ENCODE measurements around the gene TELO2.
"Not testable (repeated sequence)": the region's sequence is repeated elsewhere in the genome, so short reads cannot be mapped to it uniquely, and the experiment has no call there.

Gene TELO2

DNA sequence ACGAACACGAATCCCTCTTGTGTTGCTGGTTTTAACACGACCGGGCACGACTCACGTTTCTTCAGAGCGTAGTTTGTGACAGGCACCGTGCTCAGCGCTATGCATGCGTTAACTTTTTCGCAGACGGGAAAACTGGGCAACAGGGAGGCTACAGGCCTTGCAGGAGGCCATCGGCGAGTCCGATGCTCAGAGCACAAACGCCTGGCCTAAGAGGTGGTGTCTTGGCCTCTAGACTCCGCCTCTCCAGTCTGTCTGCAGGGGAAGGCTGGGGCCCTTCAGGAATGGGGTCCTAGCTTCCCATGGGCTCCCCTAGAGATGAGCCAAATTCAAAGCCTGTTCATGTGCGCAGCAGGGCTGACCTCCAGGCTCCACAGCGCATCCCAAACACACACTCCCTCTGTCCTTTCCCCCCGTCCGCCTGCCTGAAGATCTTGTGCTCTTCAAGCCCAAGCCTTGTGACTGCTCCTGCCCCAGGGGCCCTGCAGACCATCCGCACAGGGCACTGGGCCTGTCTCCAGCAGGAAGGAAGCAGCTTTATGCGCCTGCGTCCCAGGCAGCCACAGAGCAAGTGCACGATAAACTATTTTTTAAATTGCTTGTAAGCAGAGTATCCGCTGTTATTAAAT is 21.5 kb upstream of the TELO2 start:
- DNase-seq: no peak
- in situ Hi-C loops (cut with HindIII; ENCODE audit: low pct_ligation_motif_present, low pct_unique_long_range_greater_than_20kb, low sequenced_read_pairs): no loop called here

DNA sequence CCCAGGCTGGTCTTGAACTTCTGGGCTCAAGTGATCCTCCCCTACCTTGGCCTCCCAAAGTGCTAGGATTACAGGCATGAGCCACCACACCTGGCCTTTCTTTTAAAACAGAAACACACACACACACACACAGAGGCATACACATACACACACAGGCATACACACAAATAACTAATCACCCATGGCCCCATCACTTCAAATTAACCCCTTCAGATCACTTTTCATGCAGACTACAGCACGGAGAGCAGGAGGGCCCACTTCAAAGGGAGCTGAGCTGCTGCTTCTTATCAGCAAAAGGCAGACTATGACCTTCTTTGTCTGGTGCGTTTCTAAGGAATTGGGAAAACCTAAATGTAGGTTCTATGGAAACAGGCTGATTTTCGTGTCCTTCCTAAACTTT is 20.2 kb upstream of the TELO2 start:
- in situ Hi-C loops (cut with HindIII; ENCODE audit: low pct_ligation_motif_present, low pct_unique_long_range_greater_than_20kb, low sequenced_read_pairs): no loop called here
- no peak for DNase-seq

DNA sequence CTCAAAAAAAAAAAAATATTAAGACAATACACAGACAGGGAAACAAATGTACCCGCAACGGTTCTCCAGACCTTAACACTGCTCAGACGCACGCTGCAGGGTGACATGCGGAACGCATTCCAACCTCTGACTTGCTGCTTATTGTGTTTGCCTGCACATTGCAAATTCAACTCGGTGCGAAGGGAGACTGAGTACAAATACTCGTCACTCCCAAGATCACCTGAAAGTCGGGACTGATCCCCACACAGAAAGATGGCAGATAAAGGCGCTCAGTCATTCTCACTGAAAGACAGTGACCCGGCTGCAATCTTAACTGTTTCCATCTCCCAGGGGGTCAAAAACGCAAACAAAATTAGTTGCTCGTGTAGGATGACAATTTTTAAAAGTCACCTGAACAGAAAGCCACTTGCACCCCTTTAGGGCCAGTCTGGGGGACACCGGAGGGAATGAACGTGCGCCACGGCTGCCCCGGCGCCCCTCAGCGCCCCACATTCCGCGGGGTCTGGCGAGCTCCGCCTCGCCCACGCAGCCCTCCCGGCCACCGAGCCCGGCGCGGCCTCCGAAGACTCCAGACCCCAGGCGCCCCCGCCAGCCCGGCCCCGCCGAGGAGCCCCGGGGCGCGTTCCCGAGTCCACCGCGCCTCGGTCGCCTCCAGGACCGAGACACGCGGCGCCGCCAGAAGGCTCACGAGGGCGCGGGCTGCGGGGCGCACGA is 18.9 kb upstream of the TELO2 start:
- no peak for DNase-seq
- in situ Hi-C loops (cut with HindIII; ENCODE audit: low pct_ligation_motif_present, low pct_unique_long_range_greater_than_20kb, low sequenced_read_pairs): no loop called here

DNA sequence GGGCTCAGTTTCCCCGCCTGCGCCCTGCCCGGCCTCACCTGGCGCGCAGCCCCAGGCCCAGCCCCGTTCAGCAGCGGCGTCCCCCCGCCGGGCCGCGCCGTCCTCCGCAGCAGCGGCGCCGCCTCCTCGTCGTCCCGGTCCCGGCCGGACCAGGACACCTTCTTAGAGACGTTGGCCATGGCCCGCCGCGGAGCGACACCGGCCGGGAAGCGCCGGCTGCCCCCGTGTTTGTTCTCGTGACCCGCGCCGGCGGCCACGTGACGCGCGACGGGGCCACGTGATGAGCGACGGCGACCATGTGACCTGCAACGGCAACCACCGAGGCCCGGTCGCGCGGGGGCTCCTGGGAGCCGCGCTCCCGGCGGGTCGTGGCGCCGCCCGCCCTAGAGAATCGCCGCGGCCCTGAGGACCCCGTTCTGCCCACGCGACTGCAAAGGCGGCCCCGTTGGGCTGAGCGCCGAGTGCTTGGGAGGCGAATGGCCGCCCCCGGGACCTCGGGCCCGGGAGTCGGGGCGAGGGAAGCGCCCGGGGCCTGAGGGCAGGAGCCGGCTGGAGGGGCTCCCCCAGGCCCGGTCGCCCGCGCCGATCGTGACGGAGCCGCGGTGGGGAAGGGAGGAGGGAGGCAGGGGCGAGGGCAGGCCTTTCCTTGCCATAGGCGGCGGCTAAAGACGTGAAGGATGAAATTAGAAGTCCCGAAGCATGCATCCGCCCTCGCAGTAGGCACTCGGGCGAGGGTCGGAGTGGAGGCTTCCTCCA is 18.2 kb upstream of the TELO2 start, which contains the start of gene CLCN7:
Gene CLCN7 (minus strand): TSS at position 233 of the 756 bp plus-strand sequence. CDS start 54 bp downstream, at position 179.
- peak; percentile 78 for DNase-seq
- in situ Hi-C loops (cut with HindIII; ENCODE audit: low pct_ligation_motif_present, low pct_unique_long_range_greater_than_20kb, low sequenced_read_pairs): no loop called here

DNA sequence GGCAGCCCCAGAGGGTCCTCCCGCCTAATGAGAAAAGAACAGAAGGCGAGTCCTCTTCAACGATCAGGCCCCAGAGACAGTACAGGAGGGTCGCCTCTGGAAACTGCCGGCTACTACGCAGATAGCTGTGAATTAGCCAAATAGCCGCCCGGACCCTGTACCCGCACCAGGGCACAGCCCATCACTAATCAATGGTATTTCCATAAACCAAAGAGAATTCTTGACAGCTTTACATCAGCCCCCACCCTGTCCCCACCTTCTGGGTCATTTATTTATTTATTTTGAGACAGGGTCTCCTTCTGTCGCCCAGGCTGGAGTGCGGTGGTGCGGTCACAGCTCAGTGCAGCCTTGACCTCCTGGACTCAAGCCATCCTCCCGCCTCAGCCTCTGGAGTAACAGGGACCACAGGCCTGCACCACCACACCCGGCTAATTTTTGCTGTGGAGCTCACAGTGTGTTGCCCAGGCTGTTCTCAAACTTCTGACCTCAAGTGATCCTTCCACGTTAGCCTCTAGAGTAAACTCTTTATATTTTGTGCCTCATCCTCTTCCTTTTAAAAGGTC is 17.5 kb upstream of the TELO2 start:
- no peak for DNase-seq
- in situ Hi-C loops (cut with HindIII; ENCODE audit: low pct_ligation_motif_present, low pct_unique_long_range_greater_than_20kb, low sequenced_read_pairs): no loop called here

DNA sequence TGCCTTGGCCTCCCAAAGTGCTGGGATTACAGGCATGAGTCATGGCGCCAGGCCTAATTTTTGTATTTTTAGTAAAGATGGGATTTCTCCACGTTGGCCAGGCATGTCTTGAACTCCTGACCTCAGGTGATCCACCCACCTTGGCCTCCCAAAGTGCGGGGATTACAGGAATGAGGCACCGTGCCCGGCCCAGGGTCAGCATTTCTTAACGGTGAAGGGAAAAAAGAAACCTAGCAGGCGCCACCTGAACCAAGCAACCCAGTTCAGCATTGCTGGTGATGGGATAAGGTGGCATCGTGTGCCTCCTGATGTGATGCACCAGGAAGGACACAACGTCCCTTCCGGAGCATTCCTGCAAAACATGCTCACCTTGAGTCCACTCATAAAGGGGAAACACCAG is 16.1 kb upstream of the TELO2 start:
- DNase-seq: no peak
- in situ Hi-C loops (cut with HindIII; ENCODE audit: low pct_ligation_motif_present, low pct_unique_long_range_greater_than_20kb, low sequenced_read_pairs): no loop called here

DNA sequence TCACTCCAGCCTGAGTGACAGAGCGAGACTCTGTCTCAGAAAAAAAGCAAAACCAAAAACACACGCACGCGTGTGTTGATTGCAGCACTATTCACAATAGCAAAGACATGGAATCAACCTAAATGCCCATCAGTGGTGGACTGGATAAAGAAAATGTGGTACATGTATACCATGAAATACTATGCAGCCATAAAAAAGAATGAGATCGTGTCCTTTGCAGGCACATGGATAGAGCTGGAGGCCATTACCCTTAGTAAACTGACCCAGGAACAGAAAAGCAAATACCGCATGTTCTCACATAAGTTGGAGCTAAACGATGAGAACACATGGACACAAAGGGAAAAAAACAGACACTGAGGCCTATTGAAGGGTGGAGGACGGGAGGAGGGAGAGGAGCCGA is 14.2 kb upstream of the TELO2 start:
- in situ Hi-C loops (cut with HindIII; ENCODE audit: low pct_ligation_motif_present, low pct_unique_long_range_greater_than_20kb, low sequenced_read_pairs); DNase-seq: not testable (repeated sequence)

DNA sequence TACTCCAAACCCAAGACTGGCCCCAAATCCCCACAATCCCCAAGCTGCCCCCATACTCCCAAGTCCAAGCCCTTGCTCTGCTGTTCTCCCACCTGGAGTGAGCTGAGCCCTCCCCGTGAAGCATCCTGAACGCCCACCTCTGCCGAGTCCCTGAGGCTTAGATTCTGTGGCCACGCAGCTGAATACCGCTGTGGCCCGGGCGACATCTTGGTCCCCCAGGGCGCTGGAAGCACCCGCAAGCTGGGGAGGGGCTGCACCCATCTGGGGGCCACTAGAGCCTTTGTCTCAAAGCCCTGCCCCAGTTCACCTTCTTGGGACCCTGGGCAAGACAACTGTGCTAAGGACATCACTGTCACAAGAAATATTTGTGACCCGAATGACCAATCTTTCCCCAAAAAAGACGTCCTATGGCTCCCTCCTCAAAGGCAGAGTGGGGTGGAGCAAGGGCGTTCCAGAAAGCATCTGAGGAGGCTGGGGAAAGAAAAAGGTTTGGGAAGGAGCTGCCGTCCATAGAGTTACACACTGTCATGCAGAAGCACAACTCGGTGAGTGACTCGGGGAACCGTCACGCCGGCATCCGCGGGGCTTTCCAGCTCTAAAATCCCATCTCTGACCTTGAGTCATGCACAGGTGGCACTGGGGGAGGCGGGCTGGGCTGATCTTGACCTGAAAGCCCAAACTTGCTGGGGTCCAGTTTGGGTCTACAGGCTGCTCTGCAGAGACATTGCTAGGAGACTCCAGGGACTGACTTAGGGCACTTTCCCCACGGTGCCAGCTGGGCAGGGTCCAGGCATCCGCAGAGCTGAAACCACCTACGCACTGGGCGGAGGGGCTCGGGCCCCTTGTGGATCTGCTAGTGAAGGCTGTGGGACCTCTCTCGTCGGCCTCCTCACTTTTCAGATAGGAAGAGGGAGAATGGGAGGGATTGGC is 11.0 kb upstream of the TELO2 start:
- DNase-seq: peak; percentile 79
- in situ Hi-C loops (cut with HindIII; ENCODE audit: low pct_ligation_motif_present, low pct_unique_long_range_greater_than_20kb, low sequenced_read_pairs): loop anchor here (10.0 kb wide), 1 partner anchor 47 kb away; the partner anchor contains the start of gene PERCC1

DNA sequence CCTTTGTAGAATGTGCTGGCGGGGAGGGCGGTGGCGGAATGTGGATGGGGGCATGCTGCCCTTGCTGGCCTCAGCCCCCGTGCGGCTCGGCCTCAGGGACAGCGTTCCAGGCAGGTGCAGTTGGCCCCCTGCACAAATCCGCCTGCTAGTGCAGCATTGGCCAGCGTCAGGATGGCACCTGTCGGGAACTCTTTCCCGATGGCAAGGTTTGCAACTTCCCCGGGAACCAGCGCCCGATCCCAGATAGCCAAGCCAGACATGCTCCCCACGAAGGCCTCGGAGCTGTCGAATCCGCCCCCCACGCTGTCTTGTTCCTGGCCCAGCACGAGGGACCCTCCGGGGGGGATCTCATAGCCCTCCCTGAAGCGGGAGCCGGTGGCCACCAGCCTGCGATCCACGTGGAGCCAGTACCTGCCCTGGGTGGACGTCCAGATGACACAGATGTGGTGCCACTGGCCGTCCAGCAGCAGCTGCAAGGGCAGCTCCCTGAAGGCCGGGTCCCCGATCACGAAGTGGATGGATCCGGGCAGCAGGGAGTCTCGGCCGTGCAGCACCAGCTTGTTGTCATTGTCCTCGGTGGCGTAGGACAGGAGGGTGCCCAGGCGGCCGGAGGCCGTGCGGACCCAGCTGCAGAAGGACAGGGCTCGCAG is 7.2 kb upstream of the TELO2 start:
- no peak for DNase-seq
- in situ Hi-C loops (cut with HindIII; ENCODE audit: low pct_ligation_motif_present, low pct_unique_long_range_greater_than_20kb, low sequenced_read_pairs): loop anchor here (10.0 kb wide), 1 partner anchor 51 kb away; the partner anchor contains the start of gene PERCC1

DNA sequence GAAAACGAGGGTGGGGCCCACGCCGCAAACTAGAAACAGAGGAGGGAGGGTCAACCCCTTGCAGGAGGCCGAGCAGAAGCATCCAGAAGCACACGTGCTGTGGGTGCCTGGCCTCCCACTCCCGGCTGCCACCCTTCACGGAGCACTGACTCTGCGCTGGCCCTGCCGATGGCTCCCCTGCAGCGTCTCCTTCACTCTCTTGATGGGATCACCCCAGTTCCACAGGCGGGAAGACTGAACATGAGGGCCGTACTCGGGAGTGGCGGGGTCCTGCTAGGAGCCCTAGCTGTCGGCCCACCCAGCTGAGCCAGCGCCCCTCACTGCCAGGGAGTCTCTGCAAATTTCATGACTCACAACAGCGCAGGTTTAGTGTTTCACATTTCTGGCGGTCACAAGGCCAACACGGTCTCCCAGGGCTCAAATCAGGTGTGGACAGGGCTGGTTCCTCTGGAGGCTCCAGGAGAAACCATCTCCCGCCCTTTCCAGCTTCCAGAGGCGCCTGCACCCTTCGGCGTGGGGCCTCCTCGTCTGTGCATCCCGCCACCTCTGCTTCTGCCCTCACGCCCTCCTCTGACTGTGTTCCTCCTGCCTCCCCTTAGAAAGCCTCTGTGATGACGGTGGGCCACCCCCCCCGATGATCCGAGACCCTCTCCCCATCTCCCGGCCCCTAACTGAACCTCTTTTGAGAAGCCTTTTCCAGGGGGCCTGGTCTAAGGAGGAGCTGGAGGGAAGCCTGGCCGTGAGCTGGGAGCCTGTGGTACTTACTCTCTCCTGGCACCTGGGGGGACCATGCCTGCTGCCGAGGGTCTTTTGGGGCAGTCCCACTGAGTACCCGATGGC is 6.4 kb upstream of the TELO2 start:
- in situ Hi-C loops (cut with HindIII; ENCODE audit: low pct_ligation_motif_present, low pct_unique_long_range_greater_than_20kb, low sequenced_read_pairs): loop anchor here (10.0 kb wide), 1 partner anchor 52 kb away; the partner anchor contains the start of gene PERCC1
- no peak for DNase-seq

DNA sequence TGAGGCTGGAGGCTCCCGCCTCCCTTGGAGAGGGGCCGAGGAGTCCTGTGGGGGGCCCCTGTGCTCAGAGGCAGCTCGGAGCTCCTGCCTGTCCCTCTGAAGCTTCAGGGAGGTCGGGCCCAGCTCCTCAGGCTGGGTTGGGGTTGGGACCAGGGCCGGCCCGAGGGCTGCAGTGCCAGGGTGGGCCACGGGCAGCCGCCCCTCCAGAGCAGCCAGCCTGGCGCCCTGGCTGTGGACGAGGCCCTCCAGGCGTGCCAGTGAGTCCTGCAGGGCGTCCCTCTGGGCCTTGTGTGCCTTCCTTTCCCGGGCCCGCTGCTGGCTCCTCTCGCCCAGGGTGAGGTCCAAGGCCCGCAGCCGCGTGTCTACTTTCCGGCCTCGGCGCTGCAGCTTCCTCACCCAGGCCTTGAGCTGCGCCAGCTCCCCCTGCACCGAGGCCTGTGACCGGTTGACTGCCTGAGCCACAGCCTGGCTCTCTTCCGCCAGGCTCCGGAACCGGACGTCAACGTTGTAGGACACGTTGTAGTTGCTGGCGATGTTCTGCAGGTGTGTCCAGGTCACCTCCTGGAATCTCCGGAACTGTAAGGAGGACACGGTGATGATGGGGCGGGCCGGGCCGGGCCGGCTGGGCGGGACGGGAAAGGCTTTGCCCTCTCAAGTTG is 5.6 kb upstream of the TELO2 start:
- in situ Hi-C loops (cut with HindIII; ENCODE audit: low pct_ligation_motif_present, low pct_unique_long_range_greater_than_20kb, low sequenced_read_pairs): loop anchor here (10.0 kb wide), 1 partner anchor 53 kb away; the partner anchor contains the start of gene PERCC1
- no peak for DNase-seq

DNA sequence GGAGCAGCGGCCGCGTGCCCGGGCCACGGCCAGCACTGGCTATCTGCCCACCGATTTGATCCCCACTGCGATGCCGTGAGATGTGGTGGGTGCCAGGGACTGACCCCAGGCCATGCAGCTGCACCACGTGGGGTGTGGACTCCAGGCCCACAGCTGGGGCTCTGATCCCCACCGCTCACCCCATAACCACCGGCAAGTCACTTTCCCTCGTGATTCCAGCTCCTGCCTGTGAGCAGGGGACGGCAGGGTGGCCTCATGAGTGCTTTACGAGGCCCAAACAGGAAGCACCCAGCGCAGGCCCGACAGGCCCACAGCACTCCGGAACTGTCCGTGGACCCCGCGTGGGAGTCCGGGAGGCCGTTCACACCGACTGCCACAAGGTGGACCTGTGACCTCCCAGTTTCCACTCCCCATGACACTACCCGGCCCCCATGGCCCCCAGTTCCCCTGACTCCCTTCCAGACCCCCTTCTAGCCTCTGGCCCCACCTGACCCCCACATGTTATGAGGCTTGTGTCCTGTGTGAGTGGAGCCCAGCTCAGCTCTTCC is 5.0 kb upstream of the TELO2 start:
- no peak for DNase-seq
- in situ Hi-C loops (cut with HindIII; ENCODE audit: low pct_ligation_motif_present, low pct_unique_long_range_greater_than_20kb, low sequenced_read_pairs): loop anchor here (10.0 kb wide), 1 partner anchor 53 kb away; the partner anchor contains the start of gene PERCC1

DNA sequence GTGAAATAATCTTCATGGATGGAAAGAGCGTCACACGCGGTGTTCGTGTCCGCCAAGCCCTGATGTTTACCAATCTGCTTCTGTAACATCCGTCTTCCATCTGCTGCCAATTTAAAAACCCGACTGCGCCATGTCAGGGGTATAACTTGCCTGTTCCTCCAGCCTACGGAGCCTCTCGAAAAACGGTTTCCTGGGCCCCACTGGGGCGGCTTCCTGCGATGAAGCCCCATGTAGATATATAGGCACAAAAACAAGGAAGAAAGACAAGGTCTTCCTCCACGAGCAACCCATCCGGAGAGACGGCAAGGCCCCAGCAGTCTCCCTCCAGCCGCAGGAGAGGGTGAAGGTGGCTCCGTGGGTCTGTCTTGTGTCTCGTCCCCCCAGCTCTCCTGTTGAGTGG is 4.5 kb upstream of the TELO2 start, which contains the start of gene PTX4:
Gene PTX4 (minus strand): TSS at position 326 of the 400 bp plus-strand sequence. CDS start 35 bp downstream, at position 291.
- no peak for DNase-seq
- in situ Hi-C loops (cut with HindIII; ENCODE audit: low pct_ligation_motif_present, low pct_unique_long_range_greater_than_20kb, low sequenced_read_pairs): loop anchor here (10.0 kb wide), 1 partner anchor 54 kb away; the partner anchor contains the start of gene PERCC1

DNA sequence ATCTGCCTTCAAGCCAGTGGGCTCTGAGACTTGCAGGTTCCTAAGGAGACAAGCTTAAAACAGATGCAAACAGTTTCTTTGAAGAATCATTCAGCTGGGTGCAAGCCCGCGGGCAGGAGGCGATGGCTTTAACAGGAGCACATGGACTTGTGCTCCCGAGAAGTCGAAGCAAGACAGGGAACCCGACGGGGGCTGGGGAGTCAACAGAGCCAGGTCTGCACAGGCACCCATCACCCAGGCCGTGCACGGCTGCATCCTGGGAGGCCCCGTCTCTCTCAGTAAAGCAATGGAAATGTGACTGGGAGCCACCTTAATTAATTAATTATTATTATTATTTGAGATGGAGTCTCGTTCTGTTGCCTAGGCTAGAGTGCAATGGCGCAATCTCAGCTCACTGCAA is 4.1 kb upstream of the TELO2 start:
- no peak for DNase-seq
- in situ Hi-C loops (cut with HindIII; ENCODE audit: low pct_ligation_motif_present, low pct_unique_long_range_greater_than_20kb, low sequenced_read_pairs): loop anchor here (10.0 kb wide), 1 partner anchor 54 kb away; the partner anchor contains the start of gene PERCC1

DNA sequence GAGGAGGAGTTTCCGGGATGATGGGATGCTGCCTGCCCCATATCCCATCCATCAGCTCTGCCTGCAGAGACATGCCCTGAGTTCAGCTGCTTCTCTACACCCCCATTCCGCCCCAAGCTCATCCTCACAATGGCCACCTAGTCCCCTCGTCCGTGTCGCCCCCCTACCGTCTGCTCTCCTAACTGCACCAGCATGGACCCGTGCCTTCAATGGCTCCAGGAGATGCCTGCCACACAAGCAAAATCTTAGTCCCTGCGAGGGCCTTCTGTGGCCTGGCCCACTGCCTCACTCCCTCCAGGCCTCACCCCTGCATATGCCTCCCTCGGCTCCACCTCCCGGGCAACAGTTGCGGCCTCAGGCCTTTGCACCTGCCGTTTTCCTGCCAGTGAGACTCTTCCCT is 1.8 kb upstream of the TELO2 start:
- DNase-seq: no peak
- in situ Hi-C loops (cut with HindIII; ENCODE audit: low pct_ligation_motif_present, low pct_unique_long_range_greater_than_20kb, low sequenced_read_pairs): no loop called here

Measured in ACHN (cell line).